HFFc6 (cell line): ENCODE data around the gene NLK. TPM values are rescaled to one million over a fixed set of nuclear protein-coding genes. Genes with fewer than 3 reads are reported as not detected.
"Not testable (repeated sequence)": the region's sequence is repeated elsewhere in the genome, so short reads cannot be mapped to it uniquely, and the experiment has no call there.

Experiments
- DNase-seq: peaks from one replicate; pipeline ENCODE4 v3.0.0-alpha.2; 2018
- H3K27ac Mint-ChIP-seq: 2 replicates; pipeline ENCODE4 v1.8.0; 2020; ENCODE audit warnings: mild to moderate bottlenecking, mixed read lengths
- H3K27me3 Mint-ChIP-seq: 2 replicates; pipeline ENCODE4 v1.8.0; 2021; ENCODE audit warnings: mild to moderate bottlenecking, moderate library complexity, mixed read lengths; ENCODE audit not compliant: insufficient read depth
- H3K36me3 Mint-ChIP-seq: 2 replicates; pipeline ENCODE4 v1.8.0; 2021; ENCODE audit warnings: low read depth, mixed read lengths
- H3K4me1 Mint-ChIP-seq: 2 replicates; pipeline ENCODE4 v1.8.0; 2020; ENCODE audit warnings: low read depth, mixed read lengths
- H3K4me3 Mint-ChIP-seq: 2 replicates; pipeline ENCODE4 v1.8.0; 2020; ENCODE audit warnings: mild to moderate bottlenecking, moderate library complexity, mixed read lengths
- H3K9me3 Mint-ChIP-seq: 2 replicates; pipeline ENCODE4 v1.8.0; 2020; ENCODE audit warnings: mild to moderate bottlenecking, mixed read lengths
- CTCF ChIP-seq: fragments of 200-600 bp; sonication (generic); IDR thresholded peaks from 2 replicates; pipeline ENCODE4 v1.5.0; 2021; ENCODE audit warnings: antibody characterized with exemption, mild to moderate bottlenecking
- total RNA-seq, 6 experiments: library from RNA; stranded (reverse); fragmentation: NEBNext Ultra II Directional; extraction: Animal tissue kit (Norgen Biotek cat#: 25700); gene quantifications; 2 replicates in 1 of 6; 3 replicates in 5 of 6; pipeline ENCODE4 v1.2.3, GENCODE V29; 2021

NLK gene
- total RNA-seq, 6 experiments from 2014 or later = 18.5 to 25.3 (median 22.1) TPM

GRCh38 chr17:28232966-28233870 lies 190.7 kb downstream of the NLK start:
- H3K4me3 Mint-ChIP-seq, H3K36me3 Mint-ChIP-seq, H3K9me3 Mint-ChIP-seq, H3K27me3 Mint-ChIP-seq, DNase-seq, H3K27ac Mint-ChIP-seq: not testable (repeated sequence)
- peak; percentile 79 for TF ChIP-seq CTCF
- peaks cover 14% of the 10 kb centered on the region for H3K4me1 Mint-ChIP-seq

GRCh38 chr17:28233872-28234856 lies 191.7 kb downstream of the NLK start:
- not testable (repeated sequence) for H3K4me3 Mint-ChIP-seq, H3K9me3 Mint-ChIP-seq, H3K27me3 Mint-ChIP-seq

GRCh38 chr17:28235066-28235700 lies 192.7 kb downstream of the NLK start:
- H3K9me3 Mint-ChIP-seq, H3K27me3 Mint-ChIP-seq, H3K27ac Mint-ChIP-seq, H3K36me3 Mint-ChIP-seq, H3K4me3 Mint-ChIP-seq, DNase-seq: not testable (repeated sequence)
- H3K4me1 Mint-ChIP-seq = peaks cover 16% of the 10 kb centered on the region; the same call in 1 of the 2 replicates
- TF ChIP-seq CTCF = peak; percentile 40

More at GRCh38 chr17:28233872-28234856, 191.7 kb downstream of the NLK start:
- not testable (repeated sequence) for H3K36me3 Mint-ChIP-seq, DNase-seq, H3K27ac Mint-ChIP-seq
- H3K4me1 Mint-ChIP-seq = peaks cover 12% of the 10 kb centered on the region; the same call in 1 of the 2 replicates

GRCh38 chr17:28236033-28236653 lies 193.7 kb downstream of the NLK start:
- not testable (repeated sequence) for H3K4me3 Mint-ChIP-seq, H3K27ac Mint-ChIP-seq, H3K4me1 Mint-ChIP-seq, H3K27me3 Mint-ChIP-seq, DNase-seq, H3K9me3 Mint-ChIP-seq, H3K36me3 Mint-ChIP-seq

GRCh38 chr17:28238547-28239270 lies 196.2 kb downstream of the NLK start:
- H3K4me3 Mint-ChIP-seq, H3K4me1 Mint-ChIP-seq, H3K27me3 Mint-ChIP-seq, DNase-seq, H3K36me3 Mint-ChIP-seq, H3K9me3 Mint-ChIP-seq, H3K27ac Mint-ChIP-seq: not testable (repeated sequence)
- 0 out of 2 replicates have a peak, but pooled peaks have one; percentile 38 for TF ChIP-seq CTCF
